GM23248 (cell line): ENCODE results near the gene PANK2.

ENCODE experiments used
- EZH2 ChIP-seq: fragments of 200-600 bp; sonication (generic); IDR thresholded peaks from 2 replicates; pipeline ENCODE4 v1.6.1; 2018; ENCODE audit warnings: antibody characterized with exemption, mild to moderate bottlenecking; ENCODE audit not compliant: insufficient read depth, poor library complexity, severe bottlenecking
- EZH2phosphoT487 ChIP-seq: fragments of 200-600 bp; sonication (generic); IDR thresholded peaks from 2 replicates; pipeline ENCODE4 v1.6.1; 2018; ENCODE audit warnings: antibody characterized with exemption, moderate library complexity, mild to moderate bottlenecking, low read depth; ENCODE audit not compliant: insufficient read depth

DNA sequence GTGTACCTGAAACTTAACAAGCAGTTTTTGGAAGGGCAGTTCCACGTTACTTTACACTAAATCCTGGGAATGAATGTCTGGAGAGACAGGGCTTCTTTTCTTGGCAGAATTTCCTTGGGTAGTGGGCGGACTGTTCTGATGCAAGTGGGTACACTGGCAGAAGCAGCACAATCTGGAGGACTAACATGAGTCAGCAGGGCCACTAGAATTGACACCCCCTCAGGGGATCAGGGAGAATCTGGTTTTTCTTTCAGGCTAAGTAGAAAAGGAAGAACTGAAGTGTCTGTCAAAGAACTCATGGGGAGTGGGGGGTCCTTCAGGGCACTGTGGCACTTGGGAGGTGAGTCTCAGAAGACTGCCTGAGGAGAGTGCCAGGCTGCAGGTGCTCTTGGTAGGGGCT lies 34.6 kb downstream of the PANK2 start:
- TF ChIP-seq EZH2phosphoT487 (no peak), EZH2 (no peak)
